Measurements from ENCODE around the gene CABYR.

Gene CABYR

DNA sequence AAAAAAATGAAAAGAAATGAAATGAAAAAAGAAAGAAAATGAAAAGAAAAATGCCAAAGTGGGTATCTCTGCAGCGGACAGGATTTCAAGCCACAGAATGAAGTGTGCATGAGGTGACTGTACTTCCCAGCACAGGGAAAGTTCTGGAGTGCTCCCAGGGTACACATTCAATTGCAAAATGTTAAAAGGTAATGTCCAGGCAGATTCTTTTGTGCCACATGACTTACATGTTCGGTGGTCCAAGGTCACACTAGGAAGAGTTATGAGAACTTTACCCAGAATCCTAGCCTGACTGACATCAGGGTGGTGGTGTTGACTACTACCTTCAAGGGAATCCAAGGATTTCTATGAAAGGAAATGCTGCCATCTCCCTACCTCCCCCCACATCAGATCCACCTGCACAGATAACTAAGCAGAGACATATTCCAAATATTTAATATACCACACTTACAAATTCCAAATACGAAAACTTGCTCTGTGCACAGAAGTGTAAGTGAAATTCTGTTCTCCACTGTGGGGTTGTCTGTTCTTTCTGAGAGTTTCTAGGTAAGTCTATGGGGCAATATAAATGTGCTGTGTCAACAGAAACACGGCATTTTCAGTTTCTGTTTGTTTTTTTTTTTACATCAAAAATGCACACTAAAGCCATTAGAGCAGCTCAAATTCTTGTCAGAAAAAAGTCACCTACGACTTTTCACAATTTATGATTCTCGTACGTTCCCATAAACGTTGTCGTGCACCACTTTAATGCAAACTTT, 56.6 kb downstream of the CABYR start:
- no peak for DNase-seq (ENCODE audit: low read depth)

DNA sequence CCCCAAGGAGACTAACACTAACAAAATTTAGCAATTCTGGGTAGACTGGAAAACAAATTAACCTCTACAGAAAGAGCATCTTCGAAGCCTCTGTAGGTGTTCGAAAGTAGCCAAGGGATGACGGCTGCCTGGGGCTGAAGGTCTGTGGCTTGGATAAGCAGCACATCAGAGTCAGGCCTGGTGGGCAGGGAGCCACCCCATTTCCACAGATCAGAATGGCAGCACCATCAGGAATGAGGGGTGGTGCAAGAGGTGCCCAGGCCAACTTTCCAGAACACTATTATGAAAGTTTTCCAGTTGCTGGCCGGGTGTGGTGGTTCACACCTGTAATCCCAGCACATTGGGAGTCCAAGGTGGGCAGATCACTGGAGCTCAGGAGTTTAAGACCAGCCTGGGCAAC, 57.9 kb downstream of the CABYR start:
- DNase-seq (ENCODE audit: low read depth) = no peak

DNA sequence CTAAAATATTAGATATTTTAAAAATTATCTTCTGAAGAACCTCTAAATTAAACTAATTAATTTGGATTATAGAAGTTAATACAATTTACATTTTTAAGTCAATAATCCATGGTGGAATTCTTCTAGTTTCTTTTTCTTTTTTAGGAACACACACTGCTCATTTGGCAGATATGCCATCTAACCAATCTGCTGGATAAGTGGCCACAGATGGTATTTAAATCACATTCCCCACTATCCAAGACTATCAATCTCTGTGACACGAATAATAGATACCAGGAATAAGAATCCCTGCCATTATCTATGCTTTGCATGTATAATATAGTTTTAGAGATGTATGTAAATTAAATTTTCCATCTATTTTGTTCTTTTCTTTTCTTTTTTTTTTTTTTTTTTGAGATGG, 58.5 kb downstream of the CABYR start:
- DNase-seq (ENCODE audit: low read depth) = no peak

DNA sequence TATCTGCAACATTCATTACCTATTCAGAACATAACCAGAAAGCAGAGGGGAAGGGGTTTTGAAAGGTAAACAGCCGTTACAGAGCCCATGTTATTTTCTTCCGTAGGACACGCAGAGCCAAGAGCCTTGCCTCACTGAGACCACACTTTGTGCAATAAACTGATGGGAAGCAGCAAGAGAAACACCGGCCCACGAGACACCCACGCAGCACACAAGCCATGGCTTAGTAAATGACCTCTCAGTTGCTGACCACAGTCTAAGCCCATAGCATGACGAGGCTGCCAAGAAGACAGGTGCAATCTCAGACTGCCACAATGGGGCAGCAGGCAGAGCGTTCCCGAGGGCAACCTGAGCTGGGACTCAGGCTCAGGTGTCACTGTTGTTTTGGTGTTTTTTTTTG, 59.6 kb downstream of the CABYR start:
- no peak for DNase-seq (ENCODE audit: low read depth)

DNA sequence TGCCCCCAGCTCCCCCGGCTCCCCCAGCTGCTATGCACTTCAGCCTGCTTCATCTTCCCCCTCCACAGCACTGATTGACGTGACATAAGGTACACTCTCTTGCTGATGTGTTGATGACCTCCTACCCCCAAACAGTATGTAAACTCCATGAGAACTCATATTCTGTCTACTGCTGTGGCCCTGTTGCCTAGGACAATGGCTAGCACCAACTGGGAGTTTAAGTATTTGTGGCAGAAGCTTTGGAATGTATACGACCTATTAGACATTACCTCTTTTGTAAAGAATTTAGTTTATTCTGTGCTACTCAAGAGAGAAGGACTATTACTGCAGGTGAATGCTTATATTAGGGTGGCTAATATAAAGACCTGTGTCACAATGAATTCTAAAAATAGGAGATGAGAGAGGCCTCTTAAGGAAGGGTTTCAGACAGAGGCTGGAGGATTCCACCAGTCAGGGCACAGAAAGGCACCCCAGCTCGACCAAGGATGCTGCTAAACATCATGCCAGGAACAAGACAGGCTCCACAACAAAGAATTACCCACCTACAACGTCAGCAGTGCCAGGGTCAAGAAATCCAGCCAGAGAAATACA, 60.6 kb downstream of the CABYR start:
- DNase-seq (ENCODE audit: low read depth) = no peak

DNA sequence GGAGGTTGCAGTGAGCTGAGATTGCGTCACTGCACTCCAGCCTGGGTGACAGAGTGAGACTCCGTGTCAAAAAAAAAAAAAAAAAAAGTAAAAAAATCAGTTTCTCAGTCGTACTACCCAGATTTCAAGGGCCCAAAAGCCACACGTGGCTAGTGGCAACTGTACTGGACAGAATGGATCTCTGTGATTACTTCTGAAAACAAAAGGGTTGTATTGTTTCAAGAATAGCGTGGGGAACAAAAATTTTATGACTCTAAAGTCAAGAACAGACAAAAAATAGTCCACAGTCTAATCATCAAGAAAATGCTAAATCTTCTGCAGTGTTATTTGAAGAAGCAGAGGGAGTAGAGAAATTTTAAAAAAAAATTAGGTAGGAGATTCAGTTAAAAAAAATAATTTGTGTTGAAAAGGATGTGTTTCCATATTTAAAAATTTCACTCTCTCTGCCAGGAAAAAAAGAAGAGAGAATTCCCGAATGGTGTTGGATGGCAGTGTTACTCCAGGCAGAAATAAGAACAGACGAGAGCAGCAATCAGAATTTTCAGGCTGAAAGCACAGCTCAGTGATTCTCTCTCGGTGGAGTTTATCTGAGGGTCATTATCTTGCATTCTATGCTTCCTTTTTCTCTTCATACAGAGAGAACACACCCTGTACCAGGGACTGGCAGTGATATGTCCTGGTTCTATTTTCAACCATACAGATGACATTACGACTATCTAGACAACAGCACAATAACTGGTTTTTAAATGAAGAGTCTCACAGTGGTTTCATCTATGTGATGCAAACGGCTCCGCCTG, 61.8 kb downstream of the CABYR start:
- no peak for DNase-seq (ENCODE audit: low read depth)

DNA sequence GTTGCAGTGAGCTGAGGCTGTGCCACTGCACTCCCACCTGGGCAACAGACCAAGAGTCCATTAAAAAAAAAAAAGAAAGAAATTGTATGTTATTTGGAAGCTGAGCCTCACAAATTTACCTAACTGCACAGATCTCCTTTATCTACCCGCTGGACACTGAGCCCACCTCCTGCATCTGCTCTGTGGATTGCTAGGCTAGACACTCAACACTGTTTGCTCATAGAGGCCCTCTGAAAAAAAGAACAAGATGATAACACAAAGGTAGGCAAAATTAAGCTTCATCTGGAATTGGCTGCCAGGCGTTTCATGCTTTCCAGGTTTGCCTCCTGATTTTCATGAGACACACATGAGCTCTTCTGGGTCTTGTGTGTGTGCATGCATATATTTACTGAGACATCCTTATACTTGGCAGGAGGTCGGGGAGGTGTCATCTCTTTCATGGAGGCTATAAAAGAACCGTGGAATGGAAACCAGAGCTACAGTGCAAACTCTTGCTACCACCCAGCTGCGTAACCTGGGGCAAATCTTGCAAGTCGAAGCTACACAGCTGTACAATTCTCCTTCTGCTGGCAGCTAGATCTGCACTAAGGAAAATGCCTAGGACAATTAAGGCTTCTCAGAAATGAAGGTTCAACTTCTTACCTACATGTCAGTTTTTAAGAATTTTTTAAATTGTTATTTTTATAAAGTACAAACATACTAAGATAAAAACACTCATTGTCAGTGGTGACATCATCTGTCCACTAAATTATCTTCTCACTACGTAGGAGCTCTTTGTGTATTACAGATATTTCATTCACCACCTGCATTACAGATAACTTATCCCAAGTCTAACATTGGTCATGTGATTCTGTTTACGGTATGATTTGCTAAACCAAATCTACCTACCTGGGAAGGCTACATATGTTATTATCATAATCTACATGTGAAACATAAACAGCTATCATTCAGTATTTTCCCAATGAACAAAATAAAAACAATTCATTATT, 63.1 kb downstream of the CABYR start:
- no peak for DNase-seq (ENCODE audit: low read depth)

DNA sequence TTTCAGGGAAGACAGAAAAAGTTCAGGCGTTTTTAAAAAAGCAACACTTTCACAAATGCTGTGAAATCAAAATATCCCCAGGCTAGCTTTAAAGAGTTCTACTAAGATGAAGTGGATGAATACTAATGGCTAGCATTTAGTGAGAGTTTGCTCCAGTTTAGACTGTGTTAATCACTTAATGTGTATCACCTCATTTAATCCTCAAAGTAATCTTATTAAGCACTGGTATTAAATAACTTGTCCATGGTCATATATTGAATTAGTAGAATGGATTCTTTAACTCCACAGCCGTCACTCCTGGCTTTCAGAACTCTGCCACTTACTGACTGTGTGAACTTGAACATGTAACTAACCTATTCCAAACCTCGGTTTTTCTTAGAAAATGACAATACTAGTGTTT, 66.0 kb downstream of the CABYR start:
- DNase-seq (ENCODE audit: low read depth) = no peak

DNA sequence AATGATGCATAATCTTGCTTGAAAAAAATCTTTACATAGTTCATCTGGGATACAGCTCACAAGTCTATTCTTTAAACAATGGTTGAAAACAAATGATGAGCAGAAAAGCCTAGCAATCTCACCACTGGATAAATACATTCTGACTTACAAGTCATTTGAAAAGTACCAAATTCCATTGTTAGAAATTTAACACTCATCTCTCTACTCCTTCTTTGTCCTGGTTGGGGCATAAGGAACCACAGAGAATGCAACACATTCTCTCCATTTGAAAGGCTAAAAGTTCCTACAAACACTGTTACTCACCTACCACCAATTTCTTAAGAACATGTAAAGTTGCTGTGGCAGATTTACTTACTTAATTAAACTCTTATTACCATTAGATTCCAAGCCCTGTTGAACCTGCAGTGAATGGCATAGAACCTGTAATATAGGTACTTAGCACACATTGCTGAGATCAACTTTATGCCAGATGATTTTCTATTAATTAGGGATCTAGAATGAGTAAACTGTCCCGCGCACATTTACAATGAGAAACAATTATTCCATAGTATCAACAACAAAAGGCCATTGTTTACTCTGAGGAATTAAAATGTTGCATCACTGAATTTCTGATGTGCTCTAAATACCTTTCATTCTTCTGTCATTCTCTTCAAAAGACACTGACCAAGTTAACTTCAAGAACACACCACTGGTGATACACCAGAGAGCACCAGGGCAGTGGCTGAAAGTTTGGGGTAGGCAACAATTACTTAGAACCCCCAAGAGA, 69.6 kb downstream of the CABYR start:
- DNase-seq (ENCODE audit: low read depth) = no peak

DNA sequence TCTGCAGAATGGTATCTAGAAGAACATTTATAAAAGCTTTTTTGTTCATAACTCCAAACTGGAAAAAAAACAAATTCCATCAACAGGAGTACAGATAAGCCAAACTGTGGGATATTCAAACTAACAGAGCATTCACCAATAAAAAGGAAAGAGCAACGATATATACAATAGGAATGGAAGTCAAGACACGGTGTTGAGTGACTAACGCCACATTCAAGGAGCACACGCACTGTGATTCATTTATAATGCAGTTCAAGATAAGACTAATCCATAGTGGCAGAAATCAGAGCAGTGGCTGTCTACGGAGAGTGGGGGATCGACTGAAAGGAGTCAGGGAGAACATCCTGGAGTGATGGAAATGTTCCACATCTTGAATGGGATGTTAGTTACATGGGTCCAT, 70.7 kb downstream of the CABYR start:
- no peak for DNase-seq (ENCODE audit: low read depth)

Data from non-pigmented ciliary epithelial cell (primary cell).